Measurements from ENCODE around the gene PKDCC. TPM values are rescaled to one million over a fixed set of nuclear protein-coding genes. Genes with fewer than 3 reads are reported as not detected.

PKDCC gene
- total RNA-seq, 2 donors from 2014 or later, result 25.7 to 93.9 TPM

- Histone ChIP-seq H3K4me1 (peaks cover 14% of the 10 kb centered on the region), H3K4me3 (peak overlapping the region; percentile 5 to 22), H3K9me3 (no peaks in the 10 kb centered on the region), H3K27me3 (no peaks in the 10 kb centered on the region), H3K36me3 (replicated peaks in 1 of 2; ENCODE audit: insufficient read depth in 1 of 2, low read depth in 2 of 2) (no peaks in the 10 kb centered on the region), H3K27ac (peak overlapping the region; percentile 55 to 84 (median 76))
- peak; percentile 35 to 42 (median 36) for TF ChIP-seq POLR2A (IDR thresholded peaks at IDR 0.05)
- TF ChIP-seq, protein P1, sequence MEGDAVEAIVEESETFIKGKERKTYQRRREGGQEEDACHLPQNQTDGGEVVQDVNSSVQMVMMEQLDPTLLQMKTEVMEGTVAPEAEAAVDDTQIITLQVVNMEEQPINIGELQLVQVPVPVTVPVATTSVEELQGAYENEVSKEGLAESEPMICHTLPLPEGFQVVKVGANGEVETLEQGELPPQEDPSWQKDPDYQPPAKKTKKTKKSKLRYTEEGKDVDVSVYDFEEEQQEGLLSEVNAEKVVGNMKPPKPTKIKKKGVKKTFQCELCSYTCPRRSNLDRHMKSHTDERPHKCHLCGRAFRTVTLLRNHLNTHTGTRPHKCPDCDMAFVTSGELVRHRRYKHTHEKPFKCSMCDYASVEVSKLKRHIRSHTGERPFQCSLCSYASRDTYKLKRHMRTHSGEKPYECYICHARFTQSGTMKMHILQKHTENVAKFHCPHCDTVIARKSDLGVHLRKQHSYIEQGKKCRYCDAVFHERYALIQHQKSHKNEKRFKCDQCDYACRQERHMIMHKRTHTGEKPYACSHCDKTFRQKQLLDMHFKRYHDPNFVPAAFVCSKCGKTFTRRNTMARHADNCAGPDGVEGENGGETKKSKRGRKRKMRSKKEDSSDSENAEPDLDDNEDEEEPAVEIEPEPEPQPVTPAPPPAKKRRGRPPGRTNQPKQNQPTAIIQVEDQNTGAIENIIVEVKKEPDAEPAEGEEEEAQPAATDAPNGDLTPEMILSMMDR (IDR thresholded peaks at IDR 0.05), result no peak
- WGBS, 2 donors, result 18 to 59% methylated on average over 14 to 60 of the region's 77 CpGs
- ATAC-seq (peak; percentile 72), DNase-seq (peak; percentile 58 to 73 (median 66))
- intact Hi-C loops (cut with DNase I), result no loop called here
Observed at GRCh38 chr2:42101206-42102023, 53.6 kb downstream of the PKDCC start.

GRCh38 chr2:42102024-42102590 is 54.3 kb downstream of the PKDCC start:
- Histone ChIP-seq H3K27ac (peak overlapping the region; percentile 55 to 84 (median 76)), H3K4me1 (peaks cover 14% of the 10 kb centered on the region), H3K27me3 (no peaks in the 10 kb centered on the region), H3K9me3 (no peaks in the 10 kb centered on the region), H3K36me3 (replicated peaks in 1 of 2; ENCODE audit: insufficient read depth in 1 of 2, low read depth in 2 of 2) (no peaks in the 10 kb centered on the region), H3K4me3 (no peak overlapping the region)
- TF ChIP-seq, protein P1 (IDR thresholded peaks at IDR 0.05), result no peak
- TF ChIP-seq POLR2A (IDR thresholded peaks at IDR 0.05), result peak in 2 of 3 donors; percentile 26 to 37
- 34 to 47% methylated on average over 16 to 33 of the region's 33 CpGs for WGBS, 2 donors
- ATAC-seq, result peak; percentile 38
- intact Hi-C loops (cut with DNase I), result no loop called here
- peak; percentile 41 to 69 (median 46) for DNase-seq

DNA sequence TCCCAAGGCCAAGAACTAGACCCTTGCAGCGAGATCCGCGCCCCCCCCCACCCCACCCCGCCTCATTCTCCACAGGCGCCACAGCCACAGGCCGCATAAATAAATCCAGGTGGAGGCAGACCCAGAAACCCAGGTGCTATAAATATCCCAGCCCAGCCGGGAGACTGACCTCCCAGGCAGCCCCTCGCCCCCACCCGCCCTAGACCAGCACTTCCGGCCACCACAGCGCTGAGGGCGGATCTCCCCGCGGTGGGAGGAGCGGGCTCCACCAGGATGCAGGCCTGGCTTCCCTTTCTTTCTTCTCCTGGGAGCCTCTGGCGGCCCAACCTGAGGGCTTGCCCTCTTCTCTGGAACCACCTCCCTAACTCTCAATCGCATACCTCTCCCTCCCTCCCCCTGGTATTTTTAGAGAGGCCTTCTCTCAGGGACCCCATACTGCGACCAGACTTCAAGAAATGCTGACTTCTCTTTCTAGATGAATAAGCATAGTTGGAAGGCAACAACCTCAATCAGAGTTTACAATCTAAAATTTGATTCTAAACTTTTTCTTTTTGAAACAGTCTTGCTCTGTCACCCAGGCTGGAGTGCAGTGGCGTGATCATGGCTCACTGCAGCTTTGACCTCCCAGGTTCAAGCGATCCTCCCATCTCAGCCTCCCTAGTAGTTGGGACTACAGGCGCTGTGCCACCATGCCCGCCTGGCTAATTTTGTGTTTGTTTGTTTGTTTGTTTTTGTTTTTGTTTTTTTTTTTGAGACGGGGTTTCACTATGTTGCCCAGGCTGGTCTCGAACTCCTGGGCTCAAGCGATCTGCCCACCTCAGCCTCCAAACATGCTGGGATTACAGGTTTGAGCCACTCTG is 55.0 kb downstream of the PKDCC start:
- intact Hi-C loops (cut with DNase I), result no loop called here
- H3K27ac ChIP-seq, result peak overlapping the region; percentile 55 to 84 (median 76)

GRCh38 chr2:42103829-42104228 is 56.0 kb downstream of the PKDCC start:
- no peak overlapping the region for H3K27ac ChIP-seq
- 63 to 80% methylated on average over 3 of the region's 3 CpGs for WGBS, 2 donors

More for the DNA sequence above, 55.0 kb downstream of the PKDCC start:
- no peak overlapping the region for H3K4me3 ChIP-seq
- ATAC-seq (peak; percentile 73), DNase-seq (peak; percentile 61 to 75 (median 70))
- 52 to 88% methylated on average over 19 to 21 of the region's 25 CpGs for WGBS, 2 donors
- TF ChIP-seq, protein P1 (IDR thresholded peaks at IDR 0.05), result no peak
- peak in 1 of 3 donors; percentile 10 for TF ChIP-seq POLR2A (IDR thresholded peaks at IDR 0.05)
- no peaks in the 10 kb centered on the region for H3K36me3 ChIP-seq (replicated peaks in 1 of 2; ENCODE audit: insufficient read depth in 1 of 2, low read depth in 2 of 2)
- H3K4me1 ChIP-seq, result peaks cover 14% of the 10 kb centered on the region
- no peaks in the 10 kb centered on the region for H3K27me3 ChIP-seq
- H3K9me3 ChIP-seq, result no peaks in the 10 kb centered on the region

More at GRCh38 chr2:42103829-42104228, 56.0 kb downstream of the PKDCC start:
- ATAC-seq (no peak), DNase-seq (no peak)
- no peak overlapping the region for H3K4me3 ChIP-seq
- no peaks in the 10 kb centered on the region for H3K9me3 ChIP-seq
- H3K36me3 ChIP-seq (replicated peaks in 1 of 2; ENCODE audit: insufficient read depth in 1 of 2, low read depth in 2 of 2), result no peaks in the 10 kb centered on the region
- no peaks in the 10 kb centered on the region for H3K27me3 ChIP-seq
- peaks cover 14% of the 10 kb centered on the region for H3K4me1 ChIP-seq
- intact Hi-C loops (cut with DNase I), result no loop called here
- TF ChIP-seq POLR2A (IDR thresholded peaks at IDR 0.05), result no peak
- TF ChIP-seq, protein P1 (IDR thresholded peaks at IDR 0.05), result no peak

Measured in body of pancreas (tissue), 4 donors.